GM12873 (cell line): ENCODE measurements around the gene SERINC2.

Source experiments
- CTCF ChIP-seq: IDR thresholded peaks from 2 replicates; pipeline ENCODE4 v1.5.1; 2012; ENCODE audit warnings: low read depth, mild to moderate bottlenecking, moderate library complexity, low read length, control low read depth; ENCODE audit not compliant: insufficient read depth; ENCODE audit errors: missing control alignments

SERINC2 gene

GRCh38 chr1:31433396-31433930, 20.4 kb downstream of the SERINC2 start:
- TF ChIP-seq CTCF: no peak

GRCh38 chr1:31434101-31434871, 21.3 kb downstream of the SERINC2 start:
- no peak for TF ChIP-seq CTCF

DNA sequence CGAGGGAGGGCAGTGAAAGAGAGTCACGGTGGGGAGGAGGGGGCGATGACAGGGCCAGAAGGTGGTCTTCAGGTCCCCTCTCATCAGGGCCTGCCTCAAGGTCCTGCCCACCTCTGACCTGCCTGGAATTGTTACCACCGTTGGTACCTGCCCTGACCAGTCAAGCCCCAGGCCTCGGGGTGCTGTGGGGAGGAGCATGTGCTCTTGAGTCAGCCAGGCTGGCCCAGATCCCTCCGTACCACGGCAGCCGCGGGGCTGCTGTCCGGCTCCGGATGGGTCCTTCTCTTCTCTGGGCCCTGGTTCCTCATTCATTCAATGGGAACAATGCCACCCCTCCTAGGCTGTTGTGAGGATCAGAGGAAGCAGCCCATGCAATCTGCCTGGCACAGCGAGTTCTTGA, 22.0 kb downstream of the SERINC2 start:
- TF ChIP-seq CTCF: no peak

DNA sequence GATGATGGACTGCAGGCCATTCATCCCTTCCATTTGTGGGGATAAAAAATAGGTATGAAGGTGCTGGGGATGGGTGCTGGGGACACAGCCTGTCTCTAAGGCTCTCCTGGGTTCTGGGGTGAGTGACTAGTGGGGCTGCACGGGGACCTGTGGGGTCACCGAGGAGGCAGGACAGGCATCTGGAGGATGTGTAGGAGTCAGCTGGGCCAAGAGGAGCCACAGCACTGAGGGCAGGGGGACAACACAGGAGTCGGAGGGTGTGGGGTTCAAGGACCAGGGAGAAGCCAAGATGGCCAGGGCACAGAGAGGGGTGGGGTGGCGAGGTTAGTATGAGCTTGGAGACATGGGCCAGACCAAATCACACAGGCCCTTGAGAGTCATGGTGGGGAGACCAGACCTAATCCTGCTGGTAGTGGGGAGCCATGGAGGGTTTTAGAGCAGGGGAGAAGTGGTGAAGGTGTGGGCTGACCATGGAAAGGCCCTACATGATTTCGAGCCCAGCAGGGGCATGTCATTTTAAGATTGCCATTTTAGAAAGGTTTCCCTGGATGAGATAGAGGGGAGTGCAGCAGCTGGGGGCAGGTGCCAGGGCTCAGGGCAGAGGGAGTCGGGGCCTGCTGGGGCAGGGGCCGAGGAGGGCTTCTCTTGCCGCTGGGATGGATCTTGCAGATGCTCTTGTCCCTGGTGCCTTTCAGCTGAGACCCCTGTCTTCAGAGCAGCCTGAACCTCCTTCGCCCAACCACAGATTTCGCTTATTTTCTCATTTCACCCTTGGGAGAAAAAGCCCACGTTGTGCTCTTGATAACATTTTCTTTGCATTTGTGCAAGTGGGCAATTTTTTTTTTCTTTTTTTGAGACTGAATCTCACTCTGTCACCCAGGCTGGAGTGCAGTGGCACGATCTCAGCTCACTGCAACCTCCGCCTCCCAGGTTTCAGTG, 22.7 kb downstream of the SERINC2 start:
- no peak for TF ChIP-seq CTCF

DNA sequence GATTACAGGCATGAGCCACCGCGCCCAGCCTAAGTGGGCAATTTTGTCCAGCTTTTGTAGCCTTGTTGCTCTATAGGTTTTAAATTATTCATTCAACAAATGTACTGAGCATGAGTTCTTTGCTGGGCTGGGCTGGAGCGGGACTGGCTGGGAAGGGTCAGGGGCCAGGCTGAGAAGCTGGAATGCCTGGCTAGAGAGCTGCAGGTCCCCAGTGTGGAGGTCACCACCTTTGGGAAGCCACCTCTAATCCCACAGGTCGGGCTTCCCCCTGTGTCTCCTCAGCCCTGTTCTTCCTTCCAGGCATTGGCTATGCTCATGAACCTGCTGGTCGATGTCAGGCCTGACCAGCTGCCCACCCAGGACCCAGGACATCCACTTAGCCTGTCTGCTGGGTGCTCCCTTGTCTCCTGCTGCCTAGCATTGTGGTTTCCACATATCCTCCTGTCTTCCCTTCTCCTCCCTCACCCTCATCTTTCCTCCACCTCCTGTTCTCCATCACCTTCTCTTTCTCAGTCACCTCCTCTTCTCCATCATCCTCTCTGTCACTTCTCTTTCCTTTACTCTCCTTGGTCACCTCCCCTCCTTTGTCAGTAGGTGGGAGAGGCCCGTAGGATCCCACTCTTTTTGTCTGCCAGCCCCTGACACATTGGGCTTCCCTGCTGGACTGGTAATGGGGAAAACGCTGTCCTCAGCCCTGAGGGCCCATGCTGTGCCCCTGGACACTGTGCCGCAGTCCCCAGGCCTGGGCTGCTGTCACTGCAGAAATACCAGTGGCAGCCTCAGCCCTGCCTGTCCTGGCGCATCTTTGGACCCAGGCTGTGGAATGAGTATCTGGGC, 23.8 kb downstream of the SERINC2 start:
- TF ChIP-seq CTCF: no peak

DNA sequence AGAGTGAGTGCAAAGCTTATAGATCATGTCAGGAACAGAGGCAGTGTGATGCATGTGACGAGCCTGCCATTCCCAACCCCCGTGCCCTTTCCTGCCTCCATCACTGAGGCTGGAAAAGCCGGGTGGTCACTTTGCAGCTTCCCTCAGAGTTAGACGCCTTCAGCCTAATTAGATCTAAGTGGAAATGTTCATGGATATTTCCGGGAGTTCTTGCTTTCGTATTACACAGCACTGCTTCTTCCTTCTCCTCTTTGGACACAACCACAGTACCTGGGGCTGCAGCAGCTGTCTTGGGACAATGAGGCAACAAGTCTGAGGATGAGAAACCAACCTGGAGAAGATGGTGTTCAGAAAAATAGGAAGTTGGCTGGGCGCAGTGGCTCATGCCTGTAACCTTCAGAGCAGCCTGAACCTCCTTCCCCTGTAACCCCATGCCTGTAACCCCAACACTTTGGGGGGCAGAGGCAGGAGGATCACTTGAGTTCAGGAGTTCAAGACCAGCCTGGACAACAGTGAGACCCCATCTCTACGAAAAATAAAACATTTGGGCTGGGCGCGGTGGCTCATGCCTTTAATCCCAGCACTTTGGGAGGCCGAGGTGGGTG, 24.5 kb downstream of the SERINC2 start:
- no peak for TF ChIP-seq CTCF
